NCI-H2196 (cell line): ENCODE data around the gene SMAD2.
"Not testable (repeated sequence)": the region's sequence is repeated elsewhere in the genome, so short reads cannot be mapped to it uniquely, and the experiment has no call there.

ENCODE experiments used
- DNase-seq: peaks from one replicate; lab custom pipeline; 2025; ENCODE audit not compliant: unreplicated experiment; lab: John Stamatoyannopoulos, UW

The SMAD2 gene

GRCh38 chr18:47844828-47845498 lies 85.5 kb downstream of the SMAD2 start:
- DNase-seq, result no peak

- no peak for DNase-seq
These were observed 87.6 kb downstream of the SMAD2 start for GRCh38 chr18:47842836-47843235.

GRCh38 chr18:47838396-47838795 lies 92.1 kb downstream of the SMAD2 start:
- no peak for DNase-seq

GRCh38 chr18:47832348-47832747 lies 98.1 kb downstream of the SMAD2 start:
- DNase-seq, result no peak

- DNase-seq, result no peak
These were observed 99.1 kb downstream of the SMAD2 start for GRCh38 chr18:47831351-47831750.

GRCh38 chr18:47830772-47831171 lies 99.7 kb downstream of the SMAD2 start:
- no peak for DNase-seq

- no peak for DNase-seq
These were observed 100.6 kb downstream of the SMAD2 start for GRCh38 chr18:47829831-47830230.

- not testable (repeated sequence) for DNase-seq
These were observed 102.4 kb downstream of the SMAD2 start for GRCh38 chr18:47828031-47828430.

- DNase-seq, result no peak
These were observed 104.0 kb downstream of the SMAD2 start for GRCh38 chr18:47826157-47827074.

- no peak for DNase-seq
These were observed 109.1 kb downstream of the SMAD2 start for GRCh38 chr18:47821314-47821713.

GRCh38 chr18:47817795-47818077 lies 112.7 kb downstream of the SMAD2 start:
- DNase-seq, result no peak

GRCh38 chr18:47817017-47817794 lies 113.3 kb downstream of the SMAD2 start:
- DNase-seq, result no peak

- DNase-seq, result no peak
These were observed 114.8 kb downstream of the SMAD2 start for GRCh38 chr18:47815486-47816270.

GRCh38 chr18:47809420-47809819 lies 121.0 kb downstream of the SMAD2 start:
- peak; percentile 7 for DNase-seq

- DNase-seq, result no peak
These were observed 127.7 kb downstream of the SMAD2 start for GRCh38 chr18:47802802-47803201.

- DNase-seq, result no peak
These were observed 128.6 kb downstream of the SMAD2 start for GRCh38 chr18:47801817-47802216.

GRCh38 chr18:47800756-47801155 lies 129.7 kb downstream of the SMAD2 start:
- DNase-seq, result no peak

GRCh38 chr18:47800248-47800647 lies 130.2 kb downstream of the SMAD2 start:
- no peak for DNase-seq

- DNase-seq, result no peak
These were observed 131.1 kb downstream of the SMAD2 start for GRCh38 chr18:47799376-47799775.

- no peak for DNase-seq
These were observed 132.1 kb downstream of the SMAD2 start for GRCh38 chr18:47798366-47798765.

GRCh38 chr18:47797126-47797525 lies 133.3 kb downstream of the SMAD2 start:
- no peak for DNase-seq
